ENCODE data around the gene LRFN5. TPM values are rescaled to one million over a fixed set of nuclear protein-coding genes. Genes with fewer than 3 reads are reported as not detected.

Gene LRFN5
- total and polyA plus RNA-seq, 9 of the 15 experiments (the other 6 are each of a cell fraction or from before 2014, with no cell fraction given): 0.01 to 0.27 (median 0.09) TPM; not detected in 1

DNA sequence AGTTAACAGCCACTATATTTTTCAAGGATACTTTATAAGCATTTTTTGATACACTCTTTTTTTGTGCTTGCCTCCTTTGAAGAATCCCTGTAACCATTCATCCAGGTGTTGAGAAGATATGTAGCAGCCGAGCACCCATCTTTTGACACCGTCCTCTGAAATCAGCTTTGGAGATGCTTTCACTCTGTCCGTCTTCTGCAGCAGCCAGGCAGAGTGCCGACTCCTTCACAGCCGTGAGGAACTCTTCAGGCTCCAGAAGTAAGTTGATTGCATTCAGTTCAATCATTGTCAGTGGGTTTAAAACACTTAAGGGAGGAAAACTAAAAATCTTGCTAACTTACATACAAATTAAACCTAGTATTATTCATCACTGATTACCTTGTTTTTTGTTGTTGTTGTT, 160.1 kb downstream of the LRFN5 start:
- no TSS peak for BruUV-seq (replicated peaks)
- ChIA-PET POLR2A (no interaction called here), CTCF (ENCODE audit: low intra/inter-chr PET ratio) (no interaction called here)

More for the DNA sequence above, 160.1 kb downstream of the LRFN5 start:
- H3K36me3 ChIP-seq (ENCODE audit: control insufficient read depth, insufficient read depth, low read length): no peaks in the 10 kb centered on the region
- no peaks in the 10 kb centered on the region for H3K27me3 ChIP-seq (ENCODE audit: control insufficient read depth in 2 of 2, insufficient read depth in 2 of 2, low read length in 2 of 2)
- H3K27ac ChIP-seq (ENCODE audit: extremely low read depth, low read depth, low read length): no peak overlapping the region
- TF ChIP-seq HDAC8 (tag; IDR thresholded peaks at IDR 0.05) (no peak), MIER1 (IDR thresholded peaks at IDR 0.05; ENCODE audit: low read depth) (no peak), ZNF124 (CRISPR knock-in tag; IDR thresholded peaks at IDR 0.05) (no peak), SRSF1 (IDR thresholded peaks at IDR 0.05; ENCODE audit: low read depth, low read length) (no peak), NFE2L1 (tag; IDR thresholded peaks at IDR 0.05; ENCODE audit: borderline replicate concordance, low read depth) (no peak), CGGBP1 (CRISPR knock-in tag; IDR thresholded peaks at IDR 0.05) (no peak), SREBF1 (IDR thresholded peaks at IDR 0.05; ENCODE audit: borderline replicate concordance, low read depth, low read length) (no peak), TCFL5 (CRISPR knock-in tag; conservative IDR thresholded peaks at IDR 0.05) (no peak), MTF1 (CRISPR knock-in tag; IDR thresholded peaks at IDR 0.05; ENCODE audit: borderline replicate concordance) (no peak), SUPT5H (IDR thresholded peaks at IDR 0.05) (no peak), CTBP1 (IDR thresholded peaks at IDR 0.05; ENCODE audit: borderline replicate concordance) (no peak), MECOM (CRISPR knock-in tag; IDR thresholded peaks at IDR 0.05) (no peak), HMG20B (CRISPR knock-in tag; IDR thresholded peaks at IDR 0.05) (no peak), ZNF212 (CRISPR knock-in tag; IDR thresholded peaks at IDR 0.05) (no peak)
- 0% methylated on average over 5 of the region's 5 CpGs for WGBS (ENCODE audit: insufficient coverage, low coverage, missing lambda C conversion rate)
- intact Hi-C loops (cut with micrococcal nuclease) (no loop called here), in situ Hi-C loops (cut with MboI) (no loop called here)
- H3K79me2 ChIP-seq (ENCODE audit: control insufficient read depth, insufficient read depth, low read length): no peaks in the 10 kb centered on the region
- no peak overlapping the region for H3K9ac ChIP-seq (ENCODE audit: insufficient read depth in 1 of 2, low read depth in 2 of 2, low read length in 2 of 2)
- H3K4me2 ChIP-seq (ENCODE audit: insufficient read depth, low read length): no peak overlapping the region
- no peak for ATAC-seq
- no peak for FAIRE-seq
- H3K9me3 ChIP-seq (replicated peaks; ENCODE audit: control insufficient read depth, insufficient read depth, low read depth, low read length): no peaks in the 10 kb centered on the region
- H3K4me1 ChIP-seq (replicated peaks in 1 of 2; ENCODE audit: control insufficient read depth in 2 of 2, insufficient read depth in 2 of 2, low read length in 2 of 2): no peaks in the 10 kb centered on the region
- H4K20me1 ChIP-seq (replicated peaks; ENCODE audit: control insufficient read depth, insufficient read depth, low read length): no peaks in the 10 kb centered on the region
- H2AFZ ChIP-seq (ENCODE audit: low read depth, low read length): no peak overlapping the region
- no peak overlapping the region for H3K4me3 ChIP-seq
- no peaks in the 10 kb centered on the region for H3K9me1 ChIP-seq (ENCODE audit: control insufficient read depth, insufficient read depth, low read length)
- DNase-seq (ENCODE audit: extremely low read depth in 1 of 4, low spot score in 3 of 4): no peak

Data from K562 (cell line).